Measurements from ENCODE around the gene GRM8.

DNA sequence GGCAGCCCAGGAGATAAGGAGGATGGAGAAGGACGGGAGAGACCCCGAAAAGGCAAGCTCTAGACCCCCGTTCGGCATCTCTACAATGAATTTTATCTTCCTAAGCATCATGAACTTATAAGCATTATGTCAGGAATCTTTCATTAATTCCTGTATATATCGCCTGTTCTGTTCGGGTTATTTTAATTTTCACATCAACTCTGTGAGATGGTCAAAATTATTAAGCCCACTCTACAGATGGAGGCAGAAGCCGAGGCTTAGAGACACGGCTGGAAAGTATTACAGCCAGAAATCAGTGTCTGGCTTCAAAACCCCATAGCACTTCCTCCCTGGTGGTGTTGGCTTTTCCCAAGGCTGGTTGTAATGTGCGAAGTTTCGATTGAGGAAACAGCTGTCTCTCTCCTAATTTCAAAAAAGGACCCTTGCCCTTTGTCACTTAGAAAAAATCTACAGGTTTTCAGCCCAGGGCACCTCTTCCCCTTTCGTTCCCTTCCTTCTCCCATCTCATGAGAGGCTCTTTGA is 1.5 kb upstream of the GRM8 start:
- TF ChIP-seq, protein P1, sequence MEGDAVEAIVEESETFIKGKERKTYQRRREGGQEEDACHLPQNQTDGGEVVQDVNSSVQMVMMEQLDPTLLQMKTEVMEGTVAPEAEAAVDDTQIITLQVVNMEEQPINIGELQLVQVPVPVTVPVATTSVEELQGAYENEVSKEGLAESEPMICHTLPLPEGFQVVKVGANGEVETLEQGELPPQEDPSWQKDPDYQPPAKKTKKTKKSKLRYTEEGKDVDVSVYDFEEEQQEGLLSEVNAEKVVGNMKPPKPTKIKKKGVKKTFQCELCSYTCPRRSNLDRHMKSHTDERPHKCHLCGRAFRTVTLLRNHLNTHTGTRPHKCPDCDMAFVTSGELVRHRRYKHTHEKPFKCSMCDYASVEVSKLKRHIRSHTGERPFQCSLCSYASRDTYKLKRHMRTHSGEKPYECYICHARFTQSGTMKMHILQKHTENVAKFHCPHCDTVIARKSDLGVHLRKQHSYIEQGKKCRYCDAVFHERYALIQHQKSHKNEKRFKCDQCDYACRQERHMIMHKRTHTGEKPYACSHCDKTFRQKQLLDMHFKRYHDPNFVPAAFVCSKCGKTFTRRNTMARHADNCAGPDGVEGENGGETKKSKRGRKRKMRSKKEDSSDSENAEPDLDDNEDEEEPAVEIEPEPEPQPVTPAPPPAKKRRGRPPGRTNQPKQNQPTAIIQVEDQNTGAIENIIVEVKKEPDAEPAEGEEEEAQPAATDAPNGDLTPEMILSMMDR (IDR thresholded peaks at IDR 0.05; ENCODE audit: low read length) = peak; percentile 16; the same call in 1 of the 2 replicates
- no peak for TF ChIP-seq EZH2 (IDR thresholded peaks at IDR 0.05; ENCODE audit: borderline replicate concordance, low read length)
